Measurements from ENCODE around the gene GRM7.

GRM7 gene

GRCh38 chr3:7160689-7161088, 299.8 kb downstream of the GRM7 start:
- DNase-seq = no peak

- no peak for DNase-seq
Measured at GRCh38 chr3:7166460-7166859, 305.5 kb downstream of the GRM7 start.

GRCh38 chr3:7171493-7171892, 310.6 kb downstream of the GRM7 start:
- no peak for DNase-seq

GRCh38 chr3:7172996-7173395, 312.1 kb downstream of the GRM7 start:
- DNase-seq = no peak

GRCh38 chr3:7188551-7188950, 327.6 kb downstream of the GRM7 start:
- DNase-seq = no peak

- no peak for DNase-seq
Measured at GRCh38 chr3:7190095-7190494, 329.2 kb downstream of the GRM7 start.

GRCh38 chr3:7193269-7193668, 332.4 kb downstream of the GRM7 start:
- DNase-seq = no peak

- DNase-seq = no peak
Measured at GRCh38 chr3:7194071-7194835, 333.3 kb downstream of the GRM7 start.

GRCh38 chr3:7195934-7196333, 335.0 kb downstream of the GRM7 start:
- DNase-seq = no peak

- DNase-seq = no peak
Measured at GRCh38 chr3:7201784-7202183, 340.9 kb downstream of the GRM7 start.

- DNase-seq = no peak
Measured at GRCh38 chr3:7203969-7204847, 343.3 kb downstream of the GRM7 start.

- DNase-seq = no peak
Measured at GRCh38 chr3:7204848-7205156, 343.9 kb downstream of the GRM7 start.

- no peak for DNase-seq
Measured at GRCh38 chr3:7205535-7205934, 344.6 kb downstream of the GRM7 start.

- no peak for DNase-seq
Measured at GRCh38 chr3:7205962-7206361, 345.0 kb downstream of the GRM7 start.

GRCh38 chr3:7207125-7207524, 346.2 kb downstream of the GRM7 start:
- DNase-seq = no peak

GRCh38 chr3:7207928-7208327, 347.0 kb downstream of the GRM7 start:
- DNase-seq = no peak

- no peak for DNase-seq
Measured at GRCh38 chr3:7209098-7209497, 348.2 kb downstream of the GRM7 start.

- DNase-seq = no peak
Measured at GRCh38 chr3:7211740-7212139, 350.8 kb downstream of the GRM7 start.

- DNase-seq = no peak
Measured at GRCh38 chr3:7215706-7216105, 354.8 kb downstream of the GRM7 start.

GRCh38 chr3:7226393-7226792, 365.5 kb downstream of the GRM7 start:
- DNase-seq = no peak

- no peak for DNase-seq
Measured at GRCh38 chr3:7238565-7239295, 377.8 kb downstream of the GRM7 start.

GRCh38 chr3:7241584-7242302, 380.8 kb downstream of the GRM7 start:
- DNase-seq = no peak

GRCh38 chr3:7242303-7242635, 381.4 kb downstream of the GRM7 start:
- no peak for DNase-seq
